ENCODE results near the gene THAP11. TPM values are rescaled to one million over a fixed set of nuclear protein-coding genes. Genes with fewer than 3 reads are reported as not detected.

The THAP11 gene
- total and polyA plus RNA-seq, 2 of the 13 experiments (the other 11 are each of a cell fraction or from before 2014, with no cell fraction given), result 44.2 to 53.4 TPM

DNA sequence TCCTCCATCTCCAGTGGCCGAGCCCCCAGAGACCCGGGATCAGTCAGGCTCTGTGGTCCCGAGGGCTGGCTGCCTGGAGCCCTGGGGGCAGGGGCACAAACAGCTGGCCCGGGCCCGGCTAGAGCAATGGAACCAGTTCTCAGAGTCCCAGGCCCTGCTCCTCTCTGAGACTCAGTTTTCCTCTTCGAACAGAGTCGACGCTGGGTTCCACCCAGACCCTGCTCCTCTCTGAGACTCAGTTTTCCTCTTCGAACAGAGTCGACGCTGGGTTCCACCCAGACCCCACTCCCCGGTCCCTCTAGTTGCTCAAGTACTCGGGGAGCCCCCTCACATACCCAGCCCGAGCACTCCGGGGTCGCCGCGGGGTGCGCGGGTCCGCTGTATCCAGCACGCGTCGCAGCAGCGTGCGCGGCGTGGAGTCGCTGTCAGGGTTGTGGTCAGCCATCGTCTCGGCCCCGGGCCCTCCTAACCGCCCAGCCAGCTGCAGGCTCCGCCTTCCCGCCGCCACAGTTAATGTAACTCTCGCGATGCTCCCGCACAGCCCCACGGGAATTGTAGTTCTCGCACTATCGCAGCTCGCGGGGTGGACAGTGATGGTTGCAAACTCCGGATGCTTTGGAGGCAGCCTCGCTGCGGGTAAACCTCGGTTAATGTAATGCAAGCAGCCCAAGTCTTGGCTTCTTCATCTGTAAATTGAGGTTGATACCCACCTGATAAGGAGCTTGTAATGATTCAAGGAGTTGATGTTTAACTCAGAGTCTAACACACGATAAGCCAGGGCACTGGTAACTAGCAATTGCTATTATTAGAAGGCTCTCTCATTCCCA is 8.5 kb upstream of the THAP11 start (continued):
- TF ChIP-seq, protein P1, sequence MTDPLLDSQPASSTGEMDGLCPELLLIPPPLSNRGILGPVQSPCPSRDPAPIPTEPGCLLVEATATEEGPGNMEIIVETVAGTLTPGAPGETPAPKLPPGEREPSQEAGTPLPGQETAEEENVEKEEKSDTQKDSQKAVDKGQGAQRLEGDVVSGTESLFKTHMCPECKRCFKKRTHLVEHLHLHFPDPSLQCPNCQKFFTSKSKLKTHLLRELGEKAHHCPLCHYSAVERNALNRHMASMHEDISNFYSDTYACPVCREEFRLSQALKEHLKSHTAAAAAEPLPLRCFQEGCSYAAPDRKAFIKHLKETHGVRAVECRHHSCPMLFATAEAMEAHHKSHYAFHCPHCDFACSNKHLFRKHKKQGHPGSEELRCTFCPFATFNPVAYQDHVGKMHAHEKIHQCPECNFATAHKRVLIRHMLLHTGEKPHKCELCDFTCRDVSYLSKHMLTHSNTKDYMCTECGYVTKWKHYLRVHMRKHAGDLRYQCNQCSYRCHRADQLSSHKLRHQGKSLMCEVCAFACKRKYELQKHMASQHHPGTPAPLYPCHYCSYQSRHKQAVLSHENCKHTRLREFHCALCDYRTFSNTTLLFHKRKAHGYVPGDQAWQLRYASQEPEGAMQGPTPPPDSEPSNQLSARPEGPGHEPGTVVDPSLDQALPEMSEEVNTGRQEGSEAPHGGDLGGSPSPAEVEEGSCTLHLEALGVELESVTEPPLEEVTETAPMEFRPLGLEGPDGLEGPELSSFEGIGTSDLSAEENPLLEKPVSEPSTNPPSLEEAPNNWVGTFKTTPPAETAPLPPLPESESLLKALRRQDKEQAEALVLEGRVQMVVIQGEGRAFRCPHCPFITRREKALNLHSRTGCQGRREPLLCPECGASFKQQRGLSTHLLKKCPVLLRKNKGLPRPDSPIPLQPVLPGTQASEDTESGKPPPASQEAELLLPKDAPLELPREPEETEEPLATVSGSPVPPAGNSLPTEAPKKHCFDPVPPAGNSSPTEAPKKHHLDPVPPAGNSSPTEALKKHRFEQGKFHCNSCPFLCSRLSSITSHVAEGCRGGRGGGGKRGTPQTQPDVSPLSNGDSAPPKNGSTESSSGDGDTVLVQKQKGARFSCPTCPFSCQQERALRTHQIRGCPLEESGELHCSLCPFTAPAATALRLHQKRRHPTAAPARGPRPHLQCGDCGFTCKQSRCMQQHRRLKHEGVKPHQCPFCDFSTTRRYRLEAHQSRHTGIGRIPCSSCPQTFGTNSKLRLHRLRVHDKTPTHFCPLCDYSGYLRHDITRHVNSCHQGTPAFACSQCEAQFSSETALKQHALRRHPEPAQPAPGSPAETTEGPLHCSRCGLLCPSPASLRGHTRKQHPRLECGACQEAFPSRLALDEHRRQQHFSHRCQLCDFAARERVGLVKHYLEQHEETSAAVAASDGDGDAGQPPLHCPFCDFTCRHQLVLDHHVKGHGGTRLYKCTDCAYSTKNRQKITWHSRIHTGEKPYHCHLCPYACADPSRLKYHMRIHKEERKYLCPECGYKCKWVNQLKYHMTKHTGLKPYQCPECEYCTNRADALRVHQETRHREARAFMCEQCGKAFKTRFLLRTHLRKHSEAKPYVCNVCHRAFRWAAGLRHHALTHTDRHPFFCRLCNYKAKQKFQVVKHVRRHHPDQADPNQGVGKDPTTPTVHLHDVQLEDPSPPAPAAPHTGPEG (CRISPR knock-in tag; IDR thresholded peaks at IDR 0.05), result peak; percentile 67; the same call in 1 of the 2 replicates
- no peak for TF ChIP-seq ZNF326 (CRISPR knock-in tag; IDR thresholded peaks at IDR 0.05; ENCODE audit: borderline replicate concordance)
- peak; percentile 33; the same call in 1 of the 2 replicates for TF ChIP-seq SIX4 (CRISPR knock-in tag; IDR thresholded peaks at IDR 0.05)
- TF ChIP-seq ZNF709 (CRISPR knock-in tag; IDR thresholded peaks at IDR 0.05), result peak; percentile 84
- TF ChIP-seq, protein P2, sequence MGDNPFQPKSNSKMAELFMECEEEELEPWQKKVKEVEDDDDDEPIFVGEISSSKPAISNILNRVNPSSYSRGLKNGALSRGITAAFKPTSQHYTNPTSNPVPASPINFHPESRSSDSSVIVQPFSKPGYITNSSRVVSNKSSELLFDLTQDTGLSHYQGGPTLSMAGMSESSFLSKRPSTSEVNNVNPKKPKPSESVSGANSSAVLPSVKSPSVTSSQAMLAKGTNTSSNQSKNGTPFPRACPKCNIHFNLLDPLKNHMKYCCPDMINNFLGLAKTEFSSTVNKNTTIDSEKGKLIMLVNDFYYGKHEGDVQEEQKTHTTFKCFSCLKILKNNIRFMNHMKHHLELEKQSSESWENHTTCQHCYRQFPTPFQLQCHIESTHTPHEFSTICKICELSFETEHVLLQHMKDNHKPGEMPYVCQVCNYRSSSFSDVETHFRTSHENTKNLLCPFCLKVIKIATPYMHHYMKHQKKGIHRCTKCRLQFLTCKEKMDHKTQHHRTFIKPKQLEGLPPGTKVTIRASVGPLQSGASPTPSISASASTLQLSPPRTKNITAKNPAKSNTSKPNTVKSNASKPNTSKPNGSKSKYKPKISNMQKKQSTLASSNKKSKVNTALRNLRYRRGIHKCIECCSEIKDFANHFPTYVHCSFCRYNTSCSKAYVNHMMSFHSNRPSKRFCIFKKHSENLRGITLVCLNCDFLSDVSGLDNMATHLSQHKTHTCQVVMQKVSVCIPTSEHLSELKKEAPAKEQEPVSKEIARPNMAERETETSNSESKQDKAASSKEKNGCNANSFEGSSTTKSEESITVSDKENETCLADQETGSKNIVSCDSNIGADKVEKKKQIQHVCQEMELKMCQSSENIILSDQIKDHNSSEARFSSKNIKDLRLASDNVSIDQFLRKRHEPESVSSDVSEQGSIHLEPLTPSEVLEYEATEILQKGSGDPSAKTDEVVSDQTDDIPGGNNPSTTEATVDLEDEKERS (CRISPR knock-in tag; IDR thresholded peaks at IDR 0.05), result 0 out of 2 replicates have a peak, but pooled peaks have one; percentile 82
- TF ChIP-seq STAG1 (CRISPR knock-in tag; IDR thresholded peaks at IDR 0.05), result no peak
- no peak for TF ChIP-seq MTF2 (CRISPR knock-in tag; IDR thresholded peaks at IDR 0.05; ENCODE audit: borderline replicate concordance)
- no peak for TF ChIP-seq MBD4 (IDR thresholded peaks at IDR 0.05; ENCODE audit: borderline replicate concordance, low read length)
- TF ChIP-seq, protein P3, sequence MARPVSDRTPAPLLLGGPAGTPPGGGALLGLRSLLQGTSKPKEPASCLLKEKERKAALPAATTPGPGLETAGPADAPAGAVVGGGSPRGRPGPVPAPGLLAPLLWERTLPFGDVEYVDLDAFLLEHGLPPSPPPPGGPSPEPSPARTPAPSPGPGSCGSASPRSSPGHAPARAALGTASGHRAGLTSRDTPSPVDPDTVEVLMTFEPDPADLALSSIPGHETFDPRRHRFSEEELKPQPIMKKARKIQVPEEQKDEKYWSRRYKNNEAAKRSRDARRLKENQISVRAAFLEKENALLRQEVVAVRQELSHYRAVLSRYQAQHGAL (CRISPR knock-in tag; IDR thresholded peaks at IDR 0.05; ENCODE audit: not compliant biosample characterization), result no peak
- TF ChIP-seq, protein P4, sequence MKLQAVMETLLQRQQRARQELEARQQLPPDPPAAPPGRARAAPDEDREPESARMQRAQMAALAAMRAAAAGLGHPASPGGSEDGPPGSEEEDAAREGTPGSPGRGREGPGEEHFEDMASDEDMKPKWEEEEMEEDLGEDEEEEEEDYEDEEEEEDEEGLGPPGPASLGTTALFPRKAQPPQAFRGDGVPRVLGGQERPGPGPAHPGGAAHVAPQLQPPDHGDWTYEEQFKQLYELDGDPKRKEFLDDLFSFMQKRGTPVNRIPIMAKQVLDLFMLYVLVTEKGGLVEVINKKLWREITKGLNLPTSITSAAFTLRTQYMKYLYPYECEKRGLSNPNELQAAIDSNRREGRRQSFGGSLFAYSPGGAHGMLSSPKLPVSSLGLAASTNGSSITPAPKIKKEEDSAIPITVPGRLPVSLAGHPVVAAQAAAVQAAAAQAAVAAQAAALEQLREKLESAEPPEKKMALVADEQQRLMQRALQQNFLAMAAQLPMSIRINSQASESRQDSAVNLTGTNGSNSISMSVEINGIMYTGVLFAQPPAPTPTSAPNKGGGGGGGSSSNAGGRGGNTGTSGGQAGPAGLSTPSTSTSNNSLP (IDR thresholded peaks at IDR 0.05; ENCODE audit: low read depth, low read length), result no peak
- TF ChIP-seq ZNF773 (CRISPR knock-in tag; IDR thresholded peaks at IDR 0.05; ENCODE audit: borderline replicate concordance), result peak; percentile 75; the same call in 1 of the 2 replicates

Measured in HepG2 (cell line).